ENCODE measurements around the gene SHTN1. TPM values are rescaled to one million over a fixed set of nuclear protein-coding genes. Genes with fewer than 3 reads are reported as not detected.

SHTN1 gene
- total and polyA plus RNA-seq, 2 experiments from 2014 or later, result 6.7 to 8.0 TPM

- Mint-ChIP-seq H3K9me3 (no peaks in the 10 kb centered on the region), H3K27me3 (ENCODE audit: insufficient read depth, low read depth, poor library complexity) (peaks cover 6% of the 10 kb centered on the region), H3K4me3 (no peak overlapping the region), H3K36me3 (ENCODE audit: low read depth) (no peaks in the 10 kb centered on the region), H3K4me1 (peaks cover 2% of the 10 kb centered on the region; the same call in 1 of the 3 replicates), H3K27ac (no peak overlapping the region)
- Histone ChIP-seq H3K4me1 (ENCODE audit: insufficient read depth) (no peaks in the 10 kb centered on the region), H3F3A (replicated peaks; ENCODE audit: low read depth) (no peaks in the 10 kb centered on the region), H3K79me2 (replicated peaks; ENCODE audit: insufficient read depth) (no peaks in the 10 kb centered on the region), H3K27ac (ENCODE audit: low read depth) (no peak overlapping the region), H3K9me2 (ENCODE audit: insufficient read depth) (no peaks in the 10 kb centered on the region), H4K20me1 (replicated peaks; ENCODE audit: insufficient read depth) (no peaks in the 10 kb centered on the region), H3K4me3 (no peak overlapping the region), H2AFZ (no peak overlapping the region), H3K4me2 (no peak overlapping the region), H3K27me3 (ENCODE audit: insufficient read depth) (no peaks in the 10 kb centered on the region), H3K36me3 (ENCODE audit: insufficient read depth) (no peaks in the 10 kb centered on the region)
- ATAC-seq (no peak), DNase-seq (ENCODE audit: low spot score) (no peak)
- no peak for TF ChIP-seq EZH2 (IDR thresholded peaks at IDR 0.05; ENCODE audit: low read depth, unreplicated experiment)
- TF ChIP-seq, protein P1, sequence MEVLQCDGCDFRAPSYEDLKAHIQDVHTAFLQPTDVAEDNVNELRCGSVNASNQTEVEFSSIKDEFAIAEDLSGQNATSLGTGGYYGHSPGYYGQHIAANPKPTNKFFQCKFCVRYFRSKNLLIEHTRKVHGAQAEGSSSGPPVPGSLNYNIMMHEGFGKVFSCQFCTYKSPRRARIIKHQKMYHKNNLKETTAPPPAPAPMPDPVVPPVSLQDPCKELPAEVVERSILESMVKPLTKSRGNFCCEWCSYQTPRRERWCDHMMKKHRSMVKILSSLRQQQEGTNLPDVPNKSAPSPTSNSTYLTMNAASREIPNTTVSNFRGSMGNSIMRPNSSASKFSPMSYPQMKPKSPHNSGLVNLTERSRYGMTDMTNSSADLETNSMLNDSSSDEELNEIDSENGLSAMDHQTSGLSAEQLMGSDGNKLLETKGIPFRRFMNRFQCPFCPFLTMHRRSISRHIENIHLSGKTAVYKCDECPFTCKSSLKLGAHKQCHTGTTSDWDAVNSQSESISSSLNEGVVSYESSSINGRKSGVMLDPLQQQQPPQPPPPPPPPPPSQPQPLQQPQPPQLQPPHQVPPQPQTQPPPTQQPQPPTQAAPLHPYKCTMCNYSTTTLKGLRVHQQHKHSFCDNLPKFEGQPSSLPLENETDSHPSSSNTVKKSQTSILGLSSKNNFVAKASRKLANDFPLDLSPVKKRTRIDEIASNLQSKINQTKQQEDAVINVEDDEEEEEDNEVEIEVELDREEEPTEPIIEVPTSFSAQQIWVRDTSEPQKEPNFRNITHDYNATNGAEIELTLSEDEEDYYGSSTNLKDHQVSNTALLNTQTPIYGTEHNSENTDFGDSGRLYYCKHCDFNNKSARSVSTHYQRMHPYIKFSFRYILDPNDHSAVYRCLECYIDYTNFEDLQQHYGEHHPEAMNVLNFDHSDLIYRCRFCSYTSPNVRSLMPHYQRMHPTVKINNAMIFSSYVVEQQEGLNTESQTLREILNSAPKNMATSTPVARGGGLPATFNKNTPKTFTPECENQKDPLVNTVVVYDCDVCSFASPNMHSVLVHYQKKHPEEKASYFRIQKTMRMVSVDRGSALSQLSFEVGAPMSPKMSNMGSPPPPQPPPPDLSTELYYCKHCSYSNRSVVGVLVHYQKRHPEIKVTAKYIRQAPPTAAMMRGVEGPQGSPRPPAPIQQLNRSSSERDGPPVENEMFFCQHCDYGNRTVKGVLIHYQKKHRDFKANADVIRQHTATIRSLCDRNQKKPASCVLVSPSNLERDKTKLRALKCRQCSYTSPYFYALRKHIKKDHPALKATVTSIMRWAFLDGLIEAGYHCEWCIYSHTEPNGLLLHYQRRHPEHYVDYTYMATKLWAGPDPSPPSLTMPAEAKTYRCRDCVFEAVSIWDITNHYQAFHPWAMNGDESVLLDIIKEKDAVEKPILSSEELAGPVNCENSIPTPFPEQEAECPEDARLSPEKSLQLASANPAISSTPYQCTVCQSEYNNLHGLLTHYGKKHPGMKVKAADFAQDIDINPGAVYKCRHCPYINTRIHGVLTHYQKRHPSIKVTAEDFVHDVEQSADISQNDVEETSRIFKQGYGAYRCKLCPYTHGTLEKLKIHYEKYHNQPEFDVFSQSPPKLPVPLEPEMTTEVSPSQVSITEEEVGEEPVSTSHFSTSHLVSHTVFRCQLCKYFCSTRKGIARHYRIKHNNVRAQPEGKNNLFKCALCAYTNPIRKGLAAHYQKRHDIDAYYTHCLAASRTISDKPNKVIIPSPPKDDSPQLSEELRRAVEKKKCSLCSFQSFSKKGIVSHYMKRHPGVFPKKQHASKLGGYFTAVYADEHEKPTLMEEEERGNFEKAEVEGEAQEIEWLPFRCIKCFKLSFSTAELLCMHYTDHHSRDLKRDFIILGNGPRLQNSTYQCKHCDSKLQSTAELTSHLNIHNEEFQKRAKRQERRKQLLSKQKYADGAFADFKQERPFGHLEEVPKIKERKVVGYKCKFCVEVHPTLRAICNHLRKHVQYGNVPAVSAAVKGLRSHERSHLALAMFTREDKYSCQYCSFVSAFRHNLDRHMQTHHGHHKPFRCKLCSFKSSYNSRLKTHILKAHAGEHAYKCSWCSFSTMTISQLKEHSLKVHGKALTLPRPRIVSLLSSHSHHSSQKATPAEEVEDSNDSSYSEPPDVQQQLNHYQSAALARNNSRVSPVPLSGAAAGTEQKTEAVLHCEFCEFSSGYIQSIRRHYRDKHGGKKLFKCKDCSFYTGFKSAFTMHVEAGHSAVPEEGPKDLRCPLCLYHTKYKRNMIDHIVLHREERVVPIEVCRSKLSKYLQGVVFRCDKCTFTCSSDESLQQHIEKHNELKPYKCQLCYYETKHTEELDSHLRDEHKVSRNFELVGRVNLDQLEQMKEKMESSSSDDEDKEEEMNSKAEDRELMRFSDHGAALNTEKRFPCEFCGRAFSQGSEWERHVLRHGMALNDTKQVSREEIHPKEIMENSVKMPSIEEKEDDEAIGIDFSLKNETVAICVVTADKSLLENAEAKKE (CRISPR knock-in tag; IDR thresholded peaks at IDR 0.05), result no peak
Measured at GRCh38 chr10:116961406-116962251, 43.4 kb downstream of the SHTN1 start.

- no peak for ATAC-seq
- peaks cover 6% of the 10 kb centered on the region for H3K27me3 Mint-ChIP-seq (ENCODE audit: insufficient read depth, low read depth, poor library complexity)
- TF ChIP-seq CREB1 (CRISPR knock-in tag; IDR thresholded peaks at IDR 0.05; ENCODE audit: low read depth), result no peak
- no peak for TF ChIP-seq CTCF (conservative IDR thresholded peaks at IDR 0.05; ENCODE audit: low read depth in 2 of 2)
Measured at GRCh38 chr10:116960066-116960776, 44.8 kb downstream of the SHTN1 start.

More at GRCh38 chr10:116960066-116960776, 44.8 kb downstream of the SHTN1 start:
- Histone ChIP-seq H3K36me3 (ENCODE audit: insufficient read depth) (no peaks in the 10 kb centered on the region), H3K27me3 (ENCODE audit: insufficient read depth) (no peaks in the 10 kb centered on the region), H3K4me3 (no peak overlapping the region), H3K9me2 (ENCODE audit: insufficient read depth) (no peaks in the 10 kb centered on the region), H4K20me1 (replicated peaks; ENCODE audit: insufficient read depth) (no peaks in the 10 kb centered on the region), H3K79me2 (replicated peaks; ENCODE audit: insufficient read depth) (no peaks in the 10 kb centered on the region), H2AFZ (no peak overlapping the region), H3K27ac (ENCODE audit: low read depth) (no peak overlapping the region), H3F3A (replicated peaks; ENCODE audit: low read depth) (no peaks in the 10 kb centered on the region), H3K4me2 (no peak overlapping the region), H3K4me1 (ENCODE audit: insufficient read depth) (no peaks in the 10 kb centered on the region)
- Mint-ChIP-seq H3K4me3 (no peak overlapping the region), H3K9me3 (no peaks in the 10 kb centered on the region), H3K36me3 (ENCODE audit: low read depth) (no peaks in the 10 kb centered on the region), H3K27ac (no peak overlapping the region), H3K4me1 (peaks cover 2% of the 10 kb centered on the region; the same call in 1 of the 3 replicates)
- no peak for DNase-seq (ENCODE audit: low spot score)
